Fibroblast of lung (primary cell): ENCODE results near the gene COL8A1. TPM values are rescaled to one million over a fixed set of nuclear protein-coding genes. Genes with fewer than 3 reads are reported as not detected.

Experiments
- DNase-seq, 2 donors: peaks; one replicate each; pipeline versions ENCODE4 v3.0.0 to v3.0.0-alpha.2; 2010; ENCODE audit warnings: low read depth in 2 of 2
- H2AFZ ChIP-seq: 2 replicates; pipeline ENCODE4 v1.5.1; 2012; ENCODE audit warnings: low read length, control low read depth, inconsistent platforms
- H3K27ac ChIP-seq: 2 replicates; pipeline ENCODE4 v1.5.1; 2011; ENCODE audit warnings: low read length, control low read depth; ENCODE audit not compliant: insufficient read depth
- H3K27me3 ChIP-seq: 2 replicates; pipeline ENCODE4 v1.5.1; 2011; ENCODE audit warnings: mild to moderate bottlenecking, low read length; ENCODE audit not compliant: control insufficient read depth, insufficient read depth
- H3K36me3 ChIP-seq: 2 replicates; pipeline ENCODE4 v1.5.1; 2011; ENCODE audit warnings: low read length; ENCODE audit not compliant: control insufficient read depth, insufficient read depth
- H3K4me1 ChIP-seq: 2 replicates; pipeline ENCODE4 v1.5.1; 2011; ENCODE audit warnings: low read length; ENCODE audit not compliant: control insufficient read depth, insufficient read depth; ENCODE audit errors: extremely low read depth
- H3K4me2 ChIP-seq: 2 replicates; pipeline ENCODE4 v1.5.1; 2011; ENCODE audit warnings: low read length, control low read depth; ENCODE audit not compliant: insufficient read depth; ENCODE audit errors: extremely low read depth
- H3K4me3 ChIP-seq, 4 experiments: fragments of 200-600 bp in 1 of 4; sonication (generic) in 1 of 4; replicated peaks in 1 of 4; 2 replicates each; pipeline ENCODE4 v1.5.1; 2011 to 2016; ENCODE audit warnings: low read length in 4 of 4, low read depth in 3 of 4, mild to moderate bottlenecking in 3 of 4, control low read depth in 2 of 4, inconsistent platforms in 1 of 4, mixed read lengths in 1 of 4; ENCODE audit not compliant: insufficient read depth in 1 of 4; ENCODE audit errors: control extremely low read depth in 1 of 4
- H3K79me2 ChIP-seq: 2 replicates; pipeline ENCODE4 v1.5.1; 2012; ENCODE audit warnings: mild to moderate bottlenecking, low read length, inconsistent platforms; ENCODE audit not compliant: control insufficient read depth, insufficient read depth
- H3K9ac ChIP-seq: 2 replicates; pipeline ENCODE4 v1.5.1; 2011; ENCODE audit warnings: mild to moderate bottlenecking, low read length, control low read depth; ENCODE audit not compliant: insufficient read depth
- H3K9me3 ChIP-seq: 2 replicates; pipeline ENCODE4 v1.5.1; 2012; ENCODE audit warnings: low read depth, low read length; ENCODE audit not compliant: control insufficient read depth, insufficient read depth
- H4K20me1 ChIP-seq: 2 replicates; pipeline ENCODE4 v1.5.1; 2011; ENCODE audit warnings: low read length; ENCODE audit not compliant: control insufficient read depth, insufficient read depth; ENCODE audit errors: extremely low read depth
- CTCF ChIP-seq, 2 donors: IDR thresholded peaks in 1 of 2; conservative IDR thresholded peaks in 1 of 2; 1 replicate in 1 of 2; 2 replicates in 1 of 2; pipeline ENCODE4 v1.5.1; 2011 to 2012; ENCODE audit warnings: low read length in 2 of 2, control low read depth in 1 of 2, inconsistent platforms in 1 of 2, low read depth in 1 of 2, mild to moderate bottlenecking in 1 of 2
- EZH2 ChIP-seq: IDR thresholded peaks from 2 replicates; pipeline ENCODE4 v1.5.1; 2012; ENCODE audit warnings: low read length, control low read depth, mild to moderate bottlenecking; ENCODE audit errors: missing control alignments
- polyA plus RNA-seq, 2 donors: library from polyadenylated mRNA; depleted of rRNA in 1 of 2; stranded (reverse) in 1 of 2; unstranded in 1 of 2; fragments of >200 nt; gene quantifications; 2 replicates each; pipeline ENCODE4 v1.2.1, GENCODE V29; 2011 to 2012; ENCODE audit warnings: missing spikeins in 1 of 2
- total RNA-seq: library from RNA; depleted of rRNA; stranded (reverse); fragments of >200 nt; gene quantifications from 2 replicates; pipeline ENCODE4 v1.2.1, GENCODE V29; 2014

The COL8A1 gene
- total and polyA plus RNA-seq, 2 donors (not counting 1 experiment from before 2014, with no cell fraction given), result 85.4 to 215 TPM

GRCh38 chr3:99648516-99648915 lies 10.1 kb downstream of the COL8A1 start:
- Histone ChIP-seq H2AFZ (no peak overlapping the region), H3K4me2 (peak overlapping the region; percentile 68), H3K4me1 (peaks cover 29% of the 10 kb centered on the region), H3K79me2 (peaks cover 30% of the 10 kb centered on the region), H3K27me3 (no peaks in the 10 kb centered on the region), H4K20me1 (no peaks in the 10 kb centered on the region), H3K4me3 (no peak overlapping the region), H3K27ac (peak overlapping the region; percentile 57), H3K36me3 (no peaks in the 10 kb centered on the region), H3K9me3 (no peaks in the 10 kb centered on the region), H3K9ac (no peak overlapping the region)
- TF ChIP-seq CTCF (conservative IDR thresholded peaks at IDR 0.05 in 1 of 2, IDR thresholded peaks at IDR 0.05 in 1 of 2; ENCODE audit: low read depth in 1 of 2, low read length in 2 of 2) (no peak), EZH2 (no peak)
- DNase-seq, result no peak

- no peak for TF ChIP-seq CTCF (conservative IDR thresholded peaks at IDR 0.05 in 1 of 2, IDR thresholded peaks at IDR 0.05 in 1 of 2; ENCODE audit: low read depth in 1 of 2, low read length in 2 of 2)
- no peak for TF ChIP-seq EZH2
- Histone ChIP-seq H3K79me2 (peaks cover 28% of the 10 kb centered on the region), H3K4me3 (no peak overlapping the region)
Observed at GRCh38 chr3:99651531-99651930, 13.1 kb downstream of the COL8A1 start.

GRCh38 chr3:99656624-99657023 lies 18.2 kb downstream of the COL8A1 start:
- no peak for TF ChIP-seq CTCF (conservative IDR thresholded peaks at IDR 0.05 in 1 of 2, IDR thresholded peaks at IDR 0.05 in 1 of 2; ENCODE audit: low read depth in 1 of 2, low read length in 2 of 2)
- no peak for TF ChIP-seq EZH2
- H3K9ac ChIP-seq, result no peak overlapping the region
- peaks cover 7% of the 10 kb centered on the region for H3K4me1 ChIP-seq
- H3K79me2 ChIP-seq, result peaks cover 8% of the 10 kb centered on the region
- no peaks in the 10 kb centered on the region for H3K9me3 ChIP-seq
- no peaks in the 10 kb centered on the region for H4K20me1 ChIP-seq
- no peak overlapping the region for H2AFZ ChIP-seq
- no peak overlapping the region for H3K4me2 ChIP-seq
- DNase-seq, result peak; percentile 38 to 84
- no peak overlapping the region for H3K27ac ChIP-seq
- no peak overlapping the region for H3K4me3 ChIP-seq
- H3K36me3 ChIP-seq, result no peaks in the 10 kb centered on the region
- no peaks in the 10 kb centered on the region for H3K27me3 ChIP-seq

More at GRCh38 chr3:99651531-99651930, 13.1 kb downstream of the COL8A1 start:
- Histone ChIP-seq H3K27ac (peak overlapping the region; percentile 51), H3K9ac (no peak overlapping the region), H3K9me3 (no peaks in the 10 kb centered on the region), H4K20me1 (no peaks in the 10 kb centered on the region), H3K4me1 (peaks cover 22% of the 10 kb centered on the region), H3K27me3 (no peaks in the 10 kb centered on the region), H3K4me2 (peak overlapping the region; percentile 59), H2AFZ (no peak overlapping the region), H3K36me3 (no peaks in the 10 kb centered on the region)
- DNase-seq, result peak; percentile 82 to 85
